GM19395 (cell line): ENCODE measurements around the gene NECAB2.

ENCODE experiments used
- ATAC-seq: cut with Tn5 transposase; IDR thresholded peaks from one replicate; pipeline ENCODE4 v1.9.1; 2021; ENCODE audit warnings: mild to moderate bottlenecking, moderate library complexity; ENCODE audit not compliant: unreplicated experiment

NECAB2 gene

GRCh38 chr16:84016477-84016876, 48.4 kb downstream of the NECAB2 start:
- ATAC-seq: no peak

GRCh38 chr16:84018710-84019109, 50.7 kb downstream of the NECAB2 start:
- no peak for ATAC-seq

- ATAC-seq: no peak
Measured at GRCh38 chr16:84020353-84020752, 52.3 kb downstream of the NECAB2 start.

GRCh38 chr16:84021488-84021887, 53.4 kb downstream of the NECAB2 start:
- ATAC-seq: no peak

- no peak for ATAC-seq
Measured at GRCh38 chr16:84022644-84023043, 54.6 kb downstream of the NECAB2 start.

GRCh38 chr16:84024854-84025253, 56.8 kb downstream of the NECAB2 start:
- ATAC-seq: no peak

GRCh38 chr16:84026606-84027005, 58.6 kb downstream of the NECAB2 start:
- ATAC-seq: no peak

- ATAC-seq: no peak
Measured at GRCh38 chr16:84027625-84028024, 59.6 kb downstream of the NECAB2 start.

- no peak for ATAC-seq
Measured at GRCh38 chr16:84029297-84030047, 61.4 kb downstream of the NECAB2 start.

- ATAC-seq: no peak
Measured at GRCh38 chr16:84031556-84031955, 63.5 kb downstream of the NECAB2 start.

GRCh38 chr16:84032458-84033178, 64.6 kb downstream of the NECAB2 start:
- no peak for ATAC-seq

- ATAC-seq: no peak
Measured at GRCh38 chr16:84033251-84034195, 65.5 kb downstream of the NECAB2 start.

GRCh38 chr16:84034516-84034915, 66.5 kb downstream of the NECAB2 start:
- ATAC-seq: no peak

GRCh38 chr16:84036131-84036530, 68.1 kb downstream of the NECAB2 start:
- ATAC-seq: no peak

GRCh38 chr16:84036982-84037425, 69.0 kb downstream of the NECAB2 start:
- no peak for ATAC-seq

- no peak for ATAC-seq
Measured at GRCh38 chr16:84038469-84038868, 70.4 kb downstream of the NECAB2 start.

- no peak for ATAC-seq
Measured at GRCh38 chr16:84039696-84040095, 71.7 kb downstream of the NECAB2 start.

- ATAC-seq: no peak
Measured at GRCh38 chr16:84040226-84040822, 72.3 kb downstream of the NECAB2 start.

GRCh38 chr16:84040823-84041820, 73.1 kb downstream of the NECAB2 start:
- ATAC-seq: no peak

GRCh38 chr16:84041881-84042280, 73.8 kb downstream of the NECAB2 start:
- no peak for ATAC-seq
